RWPE1 (cell line): ENCODE measurements around the gene DNAJB5.
A peak's percentile ranks its signal among the peaks of the same experiment; 100 is the strongest.

Experiments used
- CTCF ChIA-PET: fragments of 350-600 bp; sonication (Branson Sonifier 250); formaldehyde crosslinking; extraction: SDS; loops from one replicate; lab custom pipeline; 2021; lab: Yijun Ruan, JAX
- POLR2A ChIA-PET: fragments of 400-600 bp; formaldehyde crosslinking; extraction: SDS; loops from one replicate; lab custom pipeline; 2020; ENCODE audit warnings: antibody characterized with exemption; ENCODE audit not compliant: low non-redundant PET; lab: Yijun Ruan, JAX
- DNase-seq: peaks from one replicate; pipeline ENCODE4 v3.0.0; 2012; ENCODE audit warnings: low spot score
- H3K27ac ChIP-seq: fragments of 450-650 bp; 2 replicates; pipeline ENCODE4 v1.5.1; 2017
- CTCF ChIP-seq: fragments of 450-650 bp; conservative IDR thresholded peaks from 2 replicates; pipeline ENCODE4 v1.5.1; 2017; ENCODE audit warnings: low read depth, mild to moderate bottlenecking

DNAJB5 gene

DNA sequence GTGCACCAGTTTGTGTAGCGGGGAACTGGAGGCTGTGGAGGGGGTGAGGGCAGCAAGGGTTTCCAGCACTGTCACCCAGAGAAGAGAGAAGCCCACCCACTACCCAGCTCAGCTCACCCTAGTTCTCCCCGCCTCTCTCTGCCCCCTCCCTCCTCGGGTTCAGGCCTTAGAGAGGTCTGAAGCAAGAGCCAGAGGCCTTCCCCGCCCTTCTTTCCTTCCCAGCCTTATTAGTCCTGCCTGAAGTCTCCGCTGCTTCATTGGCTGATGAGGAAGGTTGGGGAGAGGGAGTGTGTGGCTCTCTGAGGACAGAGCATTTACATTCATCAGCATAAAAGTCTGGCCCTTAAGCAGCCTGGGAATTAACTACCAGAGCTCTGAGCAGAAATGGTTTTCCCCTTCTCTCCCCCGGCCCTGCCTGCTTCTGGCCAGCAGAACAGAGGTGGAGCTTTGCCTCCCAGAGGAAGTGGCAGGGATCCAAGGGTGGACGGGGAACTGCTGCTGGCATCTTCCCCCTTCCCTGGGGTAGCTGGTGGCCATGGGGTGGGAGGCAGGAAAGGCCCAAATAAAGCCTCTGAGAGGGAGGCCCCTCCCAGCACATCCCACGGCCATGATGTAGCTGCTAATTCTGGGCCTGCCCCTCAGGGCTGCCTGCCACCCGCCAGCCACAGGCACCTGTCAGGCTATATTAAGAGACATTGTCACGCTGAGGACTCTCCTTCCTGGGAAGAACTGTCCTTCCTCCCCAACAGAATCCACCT, 4.1 kb downstream of the DNAJB5 start:
- CTCF ChIA-PET = interaction anchor here (0.6 to 2.6 kb wide), 12 partner anchors 9 to 496 kb away, joined by 3 to 37 read pairs (median 3); partner anchors contain the start of gene RUSC2
- H3K27ac ChIP-seq = peak overlapping the region; percentile 94

GRCh38 chr9:34994260-34994899, 4.8 kb downstream of the DNAJB5 start:
- CTCF ChIA-PET = interaction anchor here (0.6 to 2.6 kb wide), 20 partner anchors 9 to 1098 kb away, joined by 3 to 37 read pairs (median 3); partner anchors contain the start of gene RUSC2
- DNase-seq = peak; percentile 82
- POLR2A ChIA-PET = interaction anchor here (0.6 kb wide), 1 partner anchor 120 kb away, joined by 3 read pairs; no protein-coding TSS in a partner anchor
- peak; percentile 88 for TF ChIP-seq CTCF
- H3K27ac ChIP-seq = peak overlapping the region; percentile 94

More for the DNA sequence above, 4.1 kb downstream of the DNAJB5 start:
- no peak for TF ChIP-seq CTCF
- DNase-seq = no peak
- POLR2A ChIA-PET = no interaction called here

DNA sequence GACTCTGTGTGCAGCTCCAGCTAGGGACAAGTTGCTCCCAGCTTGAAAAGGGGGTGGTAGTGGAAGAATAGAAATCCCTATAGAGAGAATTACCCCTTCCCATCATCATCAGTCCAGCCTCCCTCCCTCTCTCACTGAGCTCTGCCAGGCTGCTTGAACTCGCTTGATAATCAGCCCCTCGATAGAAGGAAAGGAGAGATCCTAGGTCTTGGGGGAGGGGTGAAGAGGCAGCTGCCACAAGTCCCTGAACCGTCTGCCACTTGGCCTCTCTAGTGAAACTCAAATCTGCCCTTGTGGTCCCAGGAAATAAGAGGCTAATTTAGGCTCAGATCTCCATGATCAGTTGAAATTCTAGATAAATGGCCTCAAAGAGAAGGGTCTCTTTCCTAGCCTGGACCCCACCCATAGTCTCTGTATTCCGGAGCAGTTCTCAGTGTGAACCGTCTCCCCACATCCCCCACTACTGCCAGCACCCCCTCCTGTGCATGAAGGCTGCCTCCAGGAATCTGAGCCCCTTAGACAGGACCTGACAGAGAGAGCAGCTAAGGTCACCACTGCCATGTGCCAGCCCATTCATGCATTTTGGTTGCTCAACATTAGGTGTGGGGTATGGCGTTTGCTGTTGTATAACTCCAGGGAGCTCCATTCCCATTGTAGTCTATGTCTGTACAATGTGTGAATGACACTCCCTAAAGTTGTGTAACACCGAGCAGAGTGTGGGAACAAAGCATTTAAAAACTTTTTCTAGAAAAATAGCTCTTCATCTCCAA, 5.5 kb downstream of the DNAJB5 start:
- peak overlapping the region; percentile 94 for H3K27ac ChIP-seq
- ChIA-PET POLR2A (interaction anchor here (0.6 kb wide), 1 partner anchor 120 kb away, joined by 3 read pairs; no protein-coding TSS in a partner anchor), CTCF (interaction anchor here (0.6 to 2.6 kb wide), 15 partner anchors 10 to 1099 kb away, joined by 3 to 37 read pairs (median 3); no protein-coding TSS in a partner anchor)
- TF ChIP-seq CTCF = no peak
- DNase-seq = no peak

- DNase-seq = no peak
- ChIA-PET POLR2A (no interaction called here), CTCF (interaction anchor here (2.6 kb wide), 1 partner anchor 97 kb away, joined by 37 read pairs; no protein-coding TSS in a partner anchor)
- peak overlapping the region; percentile 94 for H3K27ac ChIP-seq
- no peak for TF ChIP-seq CTCF
Measured at GRCh38 chr9:34995670-34996060, 6.1 kb downstream of the DNAJB5 start.

- H3K27ac ChIP-seq = peak overlapping the region; percentile 94
- POLR2A ChIA-PET = no interaction called here
- CTCF ChIA-PET = interaction anchor here (1.9 kb wide), 1 partner anchor 55 kb away, joined by 5 read pairs; no protein-coding TSS in a partner anchor
- no peak for TF ChIP-seq CTCF
- no peak for DNase-seq
Measured at GRCh38 chr9:34996181-34996904, 6.8 kb downstream of the DNAJB5 start.
